ENCODE data around the gene THADA.

Gene THADA

DNA sequence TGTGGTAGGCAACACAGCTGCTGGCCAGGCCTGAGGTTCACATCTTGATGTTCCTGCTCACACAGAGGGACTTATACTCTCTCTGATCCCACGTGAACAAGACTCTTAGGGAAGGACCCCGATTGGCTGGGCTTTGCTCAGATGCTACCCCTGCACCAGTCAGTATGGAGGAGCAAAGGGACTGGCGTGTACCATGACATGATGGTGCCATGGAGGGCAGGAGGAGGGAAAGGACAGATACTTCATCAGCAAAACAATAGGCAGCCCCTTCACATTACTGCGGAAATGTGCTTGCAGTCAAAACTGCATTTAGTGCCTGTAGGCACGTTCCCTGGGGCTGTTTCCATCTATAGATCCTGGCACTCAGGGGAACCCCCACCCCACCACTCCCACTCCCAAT is 412.1 kb downstream of the THADA start:
- TF ChIP-seq, protein P1, sequence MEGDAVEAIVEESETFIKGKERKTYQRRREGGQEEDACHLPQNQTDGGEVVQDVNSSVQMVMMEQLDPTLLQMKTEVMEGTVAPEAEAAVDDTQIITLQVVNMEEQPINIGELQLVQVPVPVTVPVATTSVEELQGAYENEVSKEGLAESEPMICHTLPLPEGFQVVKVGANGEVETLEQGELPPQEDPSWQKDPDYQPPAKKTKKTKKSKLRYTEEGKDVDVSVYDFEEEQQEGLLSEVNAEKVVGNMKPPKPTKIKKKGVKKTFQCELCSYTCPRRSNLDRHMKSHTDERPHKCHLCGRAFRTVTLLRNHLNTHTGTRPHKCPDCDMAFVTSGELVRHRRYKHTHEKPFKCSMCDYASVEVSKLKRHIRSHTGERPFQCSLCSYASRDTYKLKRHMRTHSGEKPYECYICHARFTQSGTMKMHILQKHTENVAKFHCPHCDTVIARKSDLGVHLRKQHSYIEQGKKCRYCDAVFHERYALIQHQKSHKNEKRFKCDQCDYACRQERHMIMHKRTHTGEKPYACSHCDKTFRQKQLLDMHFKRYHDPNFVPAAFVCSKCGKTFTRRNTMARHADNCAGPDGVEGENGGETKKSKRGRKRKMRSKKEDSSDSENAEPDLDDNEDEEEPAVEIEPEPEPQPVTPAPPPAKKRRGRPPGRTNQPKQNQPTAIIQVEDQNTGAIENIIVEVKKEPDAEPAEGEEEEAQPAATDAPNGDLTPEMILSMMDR (IDR thresholded peaks at IDR 0.05; ENCODE audit: insufficient read depth, missing control alignments): no peak
- no peak for DNase-seq (ENCODE audit: insufficient read length, low spot score)
- FAIRE-seq: no peak

DNA sequence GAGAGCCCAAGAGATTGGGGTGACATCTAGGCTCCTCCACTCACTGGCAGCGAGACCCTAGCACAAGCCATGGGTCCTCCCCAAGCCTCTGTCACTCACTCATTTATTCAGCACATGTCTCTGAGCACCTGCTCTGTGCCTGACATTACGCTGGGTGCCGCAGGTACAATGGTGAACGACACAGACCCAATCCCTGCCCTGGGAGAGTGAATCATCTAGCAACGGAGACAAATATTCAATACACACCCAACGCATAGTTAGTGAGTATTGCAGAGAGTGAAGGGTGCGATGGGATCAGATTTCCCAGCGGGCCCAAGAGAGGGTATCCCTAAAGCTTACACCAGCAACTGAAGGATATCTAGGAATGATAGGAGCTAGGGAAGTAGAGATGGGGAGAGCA is 414.9 kb downstream of the THADA start:
- TF ChIP-seq, protein P1 (IDR thresholded peaks at IDR 0.05; ENCODE audit: insufficient read depth, missing control alignments): no peak
- no peak for FAIRE-seq
- DNase-seq (ENCODE audit: insufficient read length, low spot score): no peak

Data from D721Med (cell line).